ENCODE results near the gene ACADS. TPM values are rescaled to one million over a fixed set of nuclear protein-coding genes. Genes with fewer than 3 reads are reported as not detected.

Gene ACADS
- polyA plus RNA-seq, 2 of the 4 experiments (the other 2 are of a cell fraction) = 7.9 to 9.3 TPM

GRCh38 chr12:120720234-120720986 lies 5.2 kb upstream of the ACADS start:
- FAIRE-seq (no peak), ATAC-seq (peak; percentile 54 to 68; a peak in 5 of 6 replicates), DNase-seq (ENCODE audit: low read depth in 1 of 2, low spot score in 1 of 2) (peak in 1 of 2 experiments; percentile 24)
- 93% methylated on average over 7 of the region's 7 CpGs for whole genome bisulfite sequencing (ENCODE audit: missing lambda C conversion rate)
- ChIA-PET POLR2A (interaction anchor here (1.4 kb wide), 1 partner anchor 71 kb away, joined by 3 read pairs; no protein-coding TSS in a partner anchor), CTCF (interaction anchor here (1.5 to 2.2 kb wide), 6 partner anchors 10 to 251 kb away, joined by 3 to 11 read pairs (median 8); partner anchors contain the start of gene UNC119B)
- TF ChIP-seq HOXB5 (CRISPR knock-in tag; IDR thresholded peaks at IDR 0.05) (no peak), HMGXB4 (CRISPR knock-in tag; IDR thresholded peaks at IDR 0.05; ENCODE audit: borderline replicate concordance) (no peak), CHD2 (IDR thresholded peaks at IDR 0.05; ENCODE audit: low read length, partially characterized antibody) (no peak), BCL3 (IDR thresholded peaks at IDR 0.05) (no peak), RARB (CRISPR knock-in tag; IDR thresholded peaks at IDR 0.05) (no peak), CBX2 (IDR thresholded peaks at IDR 0.05; ENCODE audit: borderline replicate concordance, low read depth) (no peak), ZNF302 (CRISPR knock-in tag; IDR thresholded peaks at IDR 0.05) (no peak), TP53 (CRISPR knock-in tag; IDR thresholded peaks at IDR 0.05) (no peak), EHF (CRISPR knock-in tag; IDR thresholded peaks at IDR 0.05) (no peak), MAZ (IDR thresholded peaks at IDR 0.05; ENCODE audit: borderline replicate concordance, low read depth, low read length) (no peak), ZFP36 (IDR thresholded peaks at IDR 0.05; ENCODE audit: borderline replicate concordance, partially characterized antibody) (no peak), POLR2A (IDR thresholded peaks at IDR 0.05; ENCODE audit: low read length) (no peak), JUN (IDR thresholded peaks at IDR 0.05) (no peak)
- no peaks in the 10 kb centered on the region for H3K9me3 ChIP-seq
- H3K4me1 ChIP-seq = peaks cover 17% of the 10 kb centered on the region
- no peak overlapping the region for H3K4me2 ChIP-seq
- peak overlapping the region in 1 of 2 experiments; percentile 48; a peak in 1 of 6 replicates for H3K27ac ChIP-seq
- no peak overlapping the region for H3K4me3 ChIP-seq

- no peak for ATAC-seq
- no peak for DNase-seq (ENCODE audit: low read depth in 1 of 2, low spot score in 1 of 2)
- Histone ChIP-seq H3K4me1 (peaks cover 17% of the 10 kb centered on the region), H3K9me3 (no peaks in the 10 kb centered on the region), H3K4me3 (no peak overlapping the region), H3K4me2 (no peak overlapping the region), H3K27ac (peak overlapping the region in 1 of 2 experiments; percentile 29; a peak in 1 of 6 replicates)
- CTCF ChIA-PET = interaction anchor here (1.5 to 2.2 kb wide), 8 partner anchors 10 to 250 kb away, joined by 3 to 11 read pairs (median 8); partner anchors contain the start of gene UNC119B
- POLR2A ChIA-PET = interaction anchor here (1.4 kb wide), 1 partner anchor 72 kb away, joined by 3 read pairs; no protein-coding TSS in a partner anchor
- 85% methylated on average over 8 of the region's 10 CpGs for WGBS (ENCODE audit: missing lambda C conversion rate)
- FAIRE-seq = no peak
- TF ChIP-seq ZNF302 (CRISPR knock-in tag; IDR thresholded peaks at IDR 0.05) (no peak), RARB (CRISPR knock-in tag; IDR thresholded peaks at IDR 0.05) (no peak), RNF2 (IDR thresholded peaks at IDR 0.05; ENCODE audit: borderline replicate concordance, low read depth) (no peak), RCOR1 (IDR thresholded peaks at IDR 0.05; ENCODE audit: low read depth, low read length) (no peak), JUNB (IDR thresholded peaks at IDR 0.05) (no peak), POLR2A (IDR thresholded peaks at IDR 0.05; ENCODE audit: low read length) (no peak), USF2 (IDR thresholded peaks at IDR 0.05) (no peak), ZC3H11A (IDR thresholded peaks at IDR 0.05) (no peak), CEBPB (IDR thresholded peaks at IDR 0.05) (no peak), NR3C1 (IDR thresholded peaks at IDR 0.05) (no peak), NPAS2 (CRISPR knock-in tag; IDR thresholded peaks at IDR 0.05; ENCODE audit: borderline replicate concordance) (no peak), HEYL (CRISPR knock-in tag; IDR thresholded peaks at IDR 0.05) (no peak), CHD4 (IDR thresholded peaks at IDR 0.05; ENCODE audit: borderline replicate concordance) (no peak), SMC3 (IDR thresholded peaks at IDR 0.05) (no peak), CBX2 (IDR thresholded peaks at IDR 0.05; ENCODE audit: borderline replicate concordance, low read depth) (no peak), HOXB13 (CRISPR knock-in tag; IDR thresholded peaks at IDR 0.05; ENCODE audit: low read depth) (no peak), FOXS1 (CRISPR knock-in tag; IDR thresholded peaks at IDR 0.05) (no peak), MAZ (IDR thresholded peaks at IDR 0.05; ENCODE audit: borderline replicate concordance, low read depth, low read length) (no peak)
These were observed 4.4 kb upstream of the ACADS start for GRCh38 chr12:120720987-120721801.

Measured in A549 (cell line).